Measurements from ENCODE around the gene DUSP1. TPM values are rescaled to one million over a fixed set of nuclear protein-coding genes. Genes with fewer than 3 reads are reported as not detected.

Gene DUSP1
- total and polyA plus RNA-seq, 9 of the 15 experiments (the other 6 are each of a cell fraction or from before 2014, with no cell fraction given) = 2.1 to 14.2 (median 8.5) TPM

DNA sequence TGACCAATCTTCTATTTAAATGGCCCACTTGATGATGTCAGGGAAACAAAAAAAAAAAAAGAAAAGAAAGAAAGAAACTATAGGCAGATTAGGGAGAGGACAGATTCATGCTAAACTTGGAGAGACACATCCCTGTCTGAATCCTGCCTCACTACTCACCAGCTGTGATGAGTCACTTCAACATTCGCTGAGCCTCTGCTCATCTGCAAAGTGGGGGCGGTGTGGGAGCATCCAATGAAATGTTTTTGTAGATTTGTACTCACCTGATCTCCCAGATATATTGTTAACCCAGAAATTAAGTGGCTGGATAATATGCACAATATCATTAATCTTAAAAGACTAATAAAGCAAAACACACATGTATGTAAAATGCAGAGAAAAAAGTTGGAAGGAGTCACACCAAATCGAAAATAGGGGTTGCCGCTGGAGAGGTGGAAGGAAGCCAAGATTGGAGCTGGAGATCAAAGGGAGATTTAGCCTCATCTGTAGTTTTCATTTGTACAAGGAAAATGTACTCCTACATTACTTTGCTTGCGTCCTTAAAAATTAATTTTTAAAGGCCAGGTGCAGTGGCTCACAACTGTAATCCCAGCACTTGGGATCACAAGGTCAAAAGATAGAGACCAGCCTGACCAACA, 46.0 kb upstream of the DUSP1 start (continued):
- TF ChIP-seq, protein P1, sequence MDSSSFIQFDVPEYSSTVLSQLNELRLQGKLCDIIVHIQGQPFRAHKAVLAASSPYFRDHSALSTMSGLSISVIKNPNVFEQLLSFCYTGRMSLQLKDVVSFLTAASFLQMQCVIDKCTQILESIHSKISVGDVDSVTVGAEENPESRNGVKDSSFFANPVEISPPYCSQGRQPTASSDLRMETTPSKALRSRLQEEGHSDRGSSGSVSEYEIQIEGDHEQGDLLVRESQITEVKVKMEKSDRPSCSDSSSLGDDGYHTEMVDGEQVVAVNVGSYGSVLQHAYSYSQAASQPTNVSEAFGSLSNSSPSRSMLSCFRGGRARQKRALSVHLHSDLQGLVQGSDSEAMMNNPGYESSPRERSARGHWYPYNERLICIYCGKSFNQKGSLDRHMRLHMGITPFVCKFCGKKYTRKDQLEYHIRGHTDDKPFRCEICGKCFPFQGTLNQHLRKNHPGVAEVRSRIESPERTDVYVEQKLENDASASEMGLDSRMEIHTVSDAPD (CRISPR knock-in tag; IDR thresholded peaks at IDR 0.05) = no peak
- TF ChIP-seq, protein P2, sequence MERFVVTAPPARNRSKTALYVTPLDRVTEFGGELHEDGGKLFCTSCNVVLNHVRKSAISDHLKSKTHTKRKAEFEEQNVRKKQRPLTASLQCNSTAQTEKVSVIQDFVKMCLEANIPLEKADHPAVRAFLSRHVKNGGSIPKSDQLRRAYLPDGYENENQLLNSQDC (CRISPR knock-in tag; IDR thresholded peaks at IDR 0.05) = no peak
- TF ChIP-seq MLLT1 (IDR thresholded peaks at IDR 0.05) (no peak), ZC3H8 (IDR thresholded peaks at IDR 0.05) (no peak), EP300 (IDR thresholded peaks at IDR 0.05; ENCODE audit: low read length) (no peak), ZSCAN32 (CRISPR knock-in tag; IDR thresholded peaks at IDR 0.05) (no peak), RBM25 (IDR thresholded peaks at IDR 0.05; ENCODE audit: low read depth, low read length, severe bottlenecking) (no peak), MIER1 (IDR thresholded peaks at IDR 0.05; ENCODE audit: low read depth) (no peak), ZNF224 (CRISPR knock-in tag; IDR thresholded peaks at IDR 0.05) (no peak), ZNF175 (CRISPR knock-in tag; IDR thresholded peaks at IDR 0.05; ENCODE audit: low read depth) (no peak), NCOA1 (IDR thresholded peaks at IDR 0.05; ENCODE audit: low read depth) (no peak), SMARCA5 (IDR thresholded peaks at IDR 0.05) (no peak), ZNF561 (CRISPR knock-in tag; conservative IDR thresholded peaks at IDR 0.05) (no peak), PHB2 (IDR thresholded peaks at IDR 0.05; ENCODE audit: low read depth) (no peak), SMC3 (conservative IDR thresholded peaks at IDR 0.05; ENCODE audit: insufficient read depth, low read depth, low read length) (no peak), PHF8 (IDR thresholded peaks at IDR 0.05; ENCODE audit: borderline replicate concordance, low read length) (no peak), MCM5 (IDR thresholded peaks at IDR 0.05; ENCODE audit: low read depth) (no peak)
- TF ChIP-seq, protein P3, sequence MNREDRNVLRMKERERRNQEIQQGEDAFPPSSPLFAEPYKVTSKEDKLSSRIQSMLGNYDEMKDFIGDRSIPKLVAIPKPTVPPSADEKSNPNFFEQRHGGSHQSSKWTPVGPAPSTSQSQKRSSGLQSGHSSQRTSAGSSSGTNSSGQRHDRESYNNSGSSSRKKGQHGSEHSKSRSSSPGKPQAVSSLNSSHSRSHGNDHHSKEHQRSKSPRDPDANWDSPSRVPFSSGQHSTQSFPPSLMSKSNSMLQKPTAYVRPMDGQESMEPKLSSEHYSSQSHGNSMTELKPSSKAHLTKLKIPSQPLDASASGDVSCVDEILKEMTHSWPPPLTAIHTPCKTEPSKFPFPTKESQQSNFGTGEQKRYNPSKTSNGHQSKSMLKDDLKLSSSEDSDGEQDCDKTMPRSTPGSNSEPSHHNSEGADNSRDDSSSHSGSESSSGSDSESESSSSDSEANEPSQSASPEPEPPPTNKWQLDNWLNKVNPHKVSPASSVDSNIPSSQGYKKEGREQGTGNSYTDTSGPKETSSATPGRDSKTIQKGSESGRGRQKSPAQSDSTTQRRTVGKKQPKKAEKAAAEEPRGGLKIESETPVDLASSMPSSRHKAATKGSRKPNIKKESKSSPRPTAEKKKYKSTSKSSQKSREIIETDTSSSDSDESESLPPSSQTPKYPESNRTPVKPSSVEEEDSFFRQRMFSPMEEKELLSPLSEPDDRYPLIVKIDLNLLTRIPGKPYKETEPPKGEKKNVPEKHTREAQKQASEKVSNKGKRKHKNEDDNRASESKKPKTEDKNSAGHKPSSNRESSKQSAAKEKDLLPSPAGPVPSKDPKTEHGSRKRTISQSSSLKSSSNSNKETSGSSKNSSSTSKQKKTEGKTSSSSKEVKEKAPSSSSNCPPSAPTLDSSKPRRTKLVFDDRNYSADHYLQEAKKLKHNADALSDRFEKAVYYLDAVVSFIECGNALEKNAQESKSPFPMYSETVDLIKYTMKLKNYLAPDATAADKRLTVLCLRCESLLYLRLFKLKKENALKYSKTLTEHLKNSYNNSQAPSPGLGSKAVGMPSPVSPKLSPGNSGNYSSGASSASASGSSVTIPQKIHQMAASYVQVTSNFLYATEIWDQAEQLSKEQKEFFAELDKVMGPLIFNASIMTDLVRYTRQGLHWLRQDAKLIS (CRISPR knock-in tag; IDR thresholded peaks at IDR 0.05) = no peak
- TF ChIP-seq, protein P4, sequence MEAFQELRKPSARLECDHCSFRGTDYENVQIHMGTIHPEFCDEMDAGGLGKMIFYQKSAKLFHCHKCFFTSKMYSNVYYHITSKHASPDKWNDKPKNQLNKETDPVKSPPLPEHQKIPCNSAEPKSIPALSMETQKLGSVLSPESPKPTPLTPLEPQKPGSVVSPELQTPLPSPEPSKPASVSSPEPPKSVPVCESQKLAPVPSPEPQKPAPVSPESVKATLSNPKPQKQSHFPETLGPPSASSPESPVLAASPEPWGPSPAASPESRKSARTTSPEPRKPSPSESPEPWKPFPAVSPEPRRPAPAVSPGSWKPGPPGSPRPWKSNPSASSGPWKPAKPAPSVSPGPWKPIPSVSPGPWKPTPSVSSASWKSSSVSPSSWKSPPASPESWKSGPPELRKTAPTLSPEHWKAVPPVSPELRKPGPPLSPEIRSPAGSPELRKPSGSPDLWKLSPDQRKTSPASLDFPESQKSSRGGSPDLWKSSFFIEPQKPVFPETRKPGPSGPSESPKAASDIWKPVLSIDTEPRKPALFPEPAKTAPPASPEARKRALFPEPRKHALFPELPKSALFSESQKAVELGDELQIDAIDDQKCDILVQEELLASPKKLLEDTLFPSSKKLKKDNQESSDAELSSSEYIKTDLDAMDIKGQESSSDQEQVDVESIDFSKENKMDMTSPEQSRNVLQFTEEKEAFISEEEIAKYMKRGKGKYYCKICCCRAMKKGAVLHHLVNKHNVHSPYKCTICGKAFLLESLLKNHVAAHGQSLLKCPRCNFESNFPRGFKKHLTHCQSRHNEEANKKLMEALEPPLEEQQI (IDR thresholded peaks at IDR 0.05) = no peak
